HCT116 (cell line): ENCODE measurements around the gene MAL. TPM values are rescaled to one million over a fixed set of nuclear protein-coding genes. Genes with fewer than 3 reads are reported as not detected.

Experiments
- ATAC-seq: fragments of 200-7000 bp; cut with Tn5 transposase; 2 replicates; pipeline ENCODE4 v1.9.1; 2020; ENCODE audit warnings: mild to moderate bottlenecking, moderate library complexity
- BruUV-seq: library from RNA; stranded (reverse); fragments of 400-500 nt; replicated peaks from 2 replicates; lab custom pipeline; 2021; lab: Mats Ljungman, UMichigan
- CTCF ChIA-PET: fragments of 300-600 bp; sonication (Branson Sonifier 250); formaldehyde crosslinking; loops from one replicate; lab custom pipeline; 2021; ENCODE audit warnings: antibody characterized with exemption; lab: Charles Lee
- POLR2A ChIA-PET: fragments of 300-600, 350-600 bp; sonication (Branson Sonifier 250); formaldehyde crosslinking; loops from one replicate; lab custom pipeline; 2021; ENCODE audit warnings: antibody characterized with exemption; lab: Charles Lee
- RAD21 ChIA-PET, 2 experiments: fragments of 300-600 bp; sonication (Branson Sonifier 250); formaldehyde crosslinking; loops; one replicate each; lab custom pipeline; 2023; ENCODE audit warnings: low total read pairs in 2 of 2; ENCODE audit not compliant: uncharacterized antibody in 2 of 2, unreplicated experiment in 2 of 2, low non-redundant PET in 1 of 2; lab: Charles Lee
- DNase-seq: peaks from one replicate; pipeline ENCODE4 v3.0.0-alpha.2; 2010; ENCODE audit warnings: low read depth, low spot score
- H2AFZ ChIP-seq: fragments of 200-600 bp; shearing (Covaris generic), sonication (generic); 2 replicates; pipeline ENCODE4 v1.6.1; 2017; ENCODE audit warnings: low read depth, mixed run types, mixed read lengths, antibody characterized with exemption, low read length; ENCODE audit not compliant: poor library complexity, severe bottlenecking
- H3K27ac ChIP-seq: 2 replicates; pipeline ENCODE4 v1.5.1; 2012; ENCODE audit warnings: low read depth, low read length
- H3K27me3 ChIP-seq: fragments of 200-600 bp; sonication (generic); 2 replicates; pipeline ENCODE4 v1.6.1; 2016; ENCODE audit warnings: mixed run types, low read length, mixed read lengths; ENCODE audit not compliant: insufficient read depth
- H3K36me3 ChIP-seq, 2 experiments: fragments of 200-500 bp in 1 of 2; fragments of 200-600 bp in 1 of 2; sonication (Bioruptor generic) in 1 of 2; sonication (generic) in 1 of 2; 2 replicates each; pipeline versions ENCODE4 v1.5.1 to v1.6.1; 2014 to 2016; ENCODE audit warnings: low read length in 2 of 2, inconsistent platforms in 1 of 2, mixed read lengths in 1 of 2, mixed run types in 1 of 2; ENCODE audit not compliant: insufficient read depth in 2 of 2, control insufficient read depth in 1 of 2
- H3K4me1 ChIP-seq, 2 experiments: fragments of 200-600 bp in 1 of 2; sonication (generic) in 1 of 2; 2 replicates each; pipeline versions ENCODE4 v1.5.1 to v1.6.1; 2012 to 2017; ENCODE audit warnings: low read length in 2 of 2, inconsistent platforms in 1 of 2, mild to moderate bottlenecking in 1 of 2, mixed read lengths in 1 of 2, mixed run types in 1 of 2, moderate library complexity in 1 of 2; ENCODE audit not compliant: insufficient read depth in 2 of 2, control insufficient read depth in 1 of 2
- H3K4me2 ChIP-seq: fragments of 200-600 bp; sonication (generic); 2 replicates; pipeline ENCODE4 v1.6.1; 2017; ENCODE audit warnings: mixed run types, low read length, mixed read lengths
- H3K4me3 ChIP-seq, 2 experiments: fragments of 200-600 bp in 1 of 2; sonication (generic) in 1 of 2; replicated peaks in 1 of 2; 2 replicates each; pipeline ENCODE4 v1.5.1; 2011 to 2016; ENCODE audit warnings: low read length in 2 of 2, control low read depth in 1 of 2, low read depth in 1 of 2, mild to moderate bottlenecking in 1 of 2, mixed read lengths in 1 of 2, mixed run types in 1 of 2
- H3K79me2 ChIP-seq: fragments of 200-600 bp; sonication (generic); 2 replicates; pipeline ENCODE4 v1.6.1; 2017; ENCODE audit warnings: mild to moderate bottlenecking, mixed run types, low read length, moderate library complexity, mixed read lengths; ENCODE audit not compliant: insufficient read depth
- H3K9ac ChIP-seq: fragments of 200-600 bp; sonication (generic); 2 replicates; pipeline ENCODE4 v1.6.1; 2016; ENCODE audit warnings: low read length, mixed read lengths
- H3K9me2 ChIP-seq: fragments of 200-600 bp; sonication (generic), shearing (Covaris generic); 2 replicates; pipeline ENCODE4 v1.6.1; 2017; ENCODE audit warnings: mixed run types, mild to moderate bottlenecking, moderate library complexity; ENCODE audit not compliant: insufficient read depth
- H3K9me3 ChIP-seq, 2 experiments: fragments of 200-500 bp in 1 of 2; fragments of 200-600 bp in 1 of 2; sonication (Bioruptor generic) in 1 of 2; sonication (generic) in 1 of 2; 2 replicates each; pipeline ENCODE4 v1.6.1; 2014 to 2017; ENCODE audit warnings: low read length in 2 of 2, mixed read lengths in 2 of 2, inconsistent platforms in 1 of 2, low read depth in 1 of 2, mild to moderate bottlenecking in 1 of 2, mixed run types in 1 of 2, moderate library complexity in 1 of 2; ENCODE audit not compliant: control insufficient read depth in 1 of 2, insufficient read depth in 1 of 2
- H4K20me1 ChIP-seq: fragments of 200-600 bp; sonication (generic), shearing (Covaris generic); 2 replicates; pipeline ENCODE4 v1.6.1; 2017; ENCODE audit warnings: mixed run types, mild to moderate bottlenecking, moderate library complexity; ENCODE audit not compliant: insufficient read depth
- CTCF ChIP-seq, 3 experiments: fragments of 200-600 bp in 1 of 3; sonication (generic) in 1 of 3; IDR thresholded peaks in 2 of 3; conservative IDR thresholded peaks in 1 of 3; 2 replicates each; pipeline ENCODE4 v1.5.1; 2012 to 2017; ENCODE audit warnings: low read depth in 2 of 3, low read length in 2 of 3, antibody characterized with exemption in 1 of 3, borderline replicate concordance in 1 of 3, control low read depth in 1 of 3, mild to moderate bottlenecking in 1 of 3, mixed read lengths in 1 of 3, mixed run types in 1 of 3, moderate library complexity in 1 of 3; ENCODE audit not compliant: insufficient read depth in 1 of 3
- POLR2AphosphoS5 ChIP-seq: IDR thresholded peaks from 2 replicates; pipeline ENCODE4 v1.6.1; 2011; ENCODE audit warnings: mild to moderate bottlenecking, low read depth, low read length, moderate library complexity
- RAD21 ChIP-seq: IDR thresholded peaks from 2 replicates; pipeline ENCODE4 v1.6.1; 2012; ENCODE audit warnings: low read depth, mild to moderate bottlenecking
- SRF ChIP-seq: IDR thresholded peaks from 2 replicates; pipeline ENCODE4 v1.6.1; 2012; ENCODE audit warnings: low read depth
- intact Hi-C: fragments of 100-400 bp; cut with micrococcal nuclease; formaldehyde crosslinking; loops from 2 replicates; pipeline ENCODE4 v1.10.0; 2022
- total RNA-seq: library from RNA; stranded (reverse); gene quantifications from one replicate; pipeline ENCODE4 v1.2.1, GENCODE V29; 2021; ENCODE audit not compliant: unreplicated experiment

The MAL gene
- total RNA-seq, 1 experiment from 2014 or later: not detected

DNA sequence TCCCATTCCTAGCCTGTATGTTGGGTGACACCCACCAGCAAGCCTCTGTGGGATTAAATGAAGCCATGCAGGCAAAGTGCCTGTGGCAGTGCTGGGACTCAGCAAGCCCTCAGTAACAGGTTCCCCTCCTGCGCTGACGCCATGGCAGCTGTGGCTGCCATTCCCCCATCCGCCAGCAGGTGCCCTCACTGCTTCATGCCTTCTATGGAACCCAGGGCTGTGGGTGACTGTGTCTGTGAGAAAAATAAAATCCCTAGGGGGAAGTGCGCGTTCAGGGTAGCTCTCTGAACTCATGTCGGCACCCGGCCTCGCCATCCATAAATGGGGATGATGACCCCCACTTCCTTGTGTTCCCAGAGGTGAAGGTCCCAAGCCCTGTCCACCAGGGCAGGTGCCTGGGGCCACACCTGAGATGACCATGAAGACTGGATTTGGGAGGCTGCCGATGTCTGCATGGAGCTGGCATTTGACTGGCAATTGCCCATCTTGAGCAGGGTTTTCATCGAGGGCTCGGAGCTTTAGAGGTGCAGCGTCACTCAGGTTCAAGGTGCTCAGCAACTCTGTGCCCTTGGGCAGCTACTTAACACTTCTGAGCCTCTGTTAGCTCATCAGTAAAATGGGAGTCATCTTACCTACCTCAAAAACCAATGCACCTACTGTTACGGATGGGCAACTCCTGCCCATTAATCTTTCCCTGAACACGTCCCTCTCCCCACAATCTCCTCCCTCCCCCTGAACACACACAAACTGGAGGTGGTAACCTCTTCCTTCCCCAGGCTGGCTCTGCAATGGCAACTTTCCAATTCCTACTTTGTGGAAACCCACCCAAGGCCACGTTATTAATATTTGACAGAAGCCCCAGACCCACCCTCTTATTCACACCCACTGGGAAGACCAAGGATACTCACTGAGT lies 2.9 kb upstream of the MAL start:
- Histone ChIP-seq H3K9ac (no peak overlapping the region), H3K27ac (no peak overlapping the region), H3K9me2 (no peaks in the 10 kb centered on the region), H3K79me2 (no peaks in the 10 kb centered on the region), H3K36me3 (no peaks in the 10 kb centered on the region), H3K4me1 (peaks cover 0 to 8% of the 10 kb centered on the region in 2 experiments; a peak in 1 of 4 replicates), H4K20me1 (no peaks in the 10 kb centered on the region), H3K4me3 (no peak overlapping the region), H3K4me2 (peak overlapping the region; percentile 57), H3K27me3 (no peaks in the 10 kb centered on the region), H2AFZ (peak overlapping the region; percentile 76), H3K9me3 (no peaks in the 10 kb centered on the region)
- DNase-seq (peak; percentile 34), ATAC-seq (peak; percentile 91)
- no TSS peak for BruUV-seq
- no peak for TF ChIP-seq SRF
- peak; percentile 83 to 95 (median 94); a peak in 5 of 6 replicates for TF ChIP-seq CTCF (IDR thresholded peaks at IDR 0.05 in 2 of 3, conservative IDR thresholded peaks at IDR 0.05 in 1 of 3; ENCODE audit: borderline replicate concordance in 1 of 3, insufficient read depth in 1 of 3, low read depth in 2 of 3, low read length in 2 of 3)
- TF ChIP-seq POLR2AphosphoS5: no peak
- TF ChIP-seq RAD21: peak; percentile 84
- intact Hi-C loops: loop anchor here (1.0 kb wide), 2 partner anchors 58 to 93 kb away; no protein-coding TSS in a partner anchor
- ChIA-PET POLR2A (interaction anchor here (0.9 to 1.3 kb wide), 2 partner anchors 54 to 93 kb away, joined by 3 to 4 read pairs; no protein-coding TSS in a partner anchor), CTCF (interaction anchor here (0.7 to 2.9 kb wide), 17 partner anchors 8 to 149 kb away, joined by 3 to 33 read pairs (median 4); partner anchors contain the start of gene MRPS5), RAD21 (interaction anchor here (0.6 to 1.7 kb wide), 6 partner anchors 54 to 93 kb away, joined by 3 to 6 read pairs (median 3); no protein-coding TSS in a partner anchor)
